Coronary artery (tissue), 2 donors: ENCODE results near the gene LRP5.

ENCODE experiments used
- DNase-seq: peaks from one replicate; pipeline ENCODE4 v3.0.0-alpha.2; 2017; ENCODE audit warnings: low spot score
- H3K27ac ChIP-seq, 2 donors: fragments of 200-600 bp; sonication (generic); one replicate each; pipeline ENCODE4 v1.5.1; 2016 to 2019
- H3K4me3 ChIP-seq: fragments of 200-600 bp; sonication (generic); 2 replicates; pipeline ENCODE4 v1.5.1; 2016; ENCODE audit warnings: mild to moderate bottlenecking, moderate library complexity
- TF ChIP-seq, protein P1 (sequence below): fragments of 200-600 bp; sonication (generic); IDR thresholded peaks from one replicate; pipeline ENCODE4 v1.5.1; 2019; ENCODE audit warnings: antibody characterized with exemption

LRP5 gene

DNA sequence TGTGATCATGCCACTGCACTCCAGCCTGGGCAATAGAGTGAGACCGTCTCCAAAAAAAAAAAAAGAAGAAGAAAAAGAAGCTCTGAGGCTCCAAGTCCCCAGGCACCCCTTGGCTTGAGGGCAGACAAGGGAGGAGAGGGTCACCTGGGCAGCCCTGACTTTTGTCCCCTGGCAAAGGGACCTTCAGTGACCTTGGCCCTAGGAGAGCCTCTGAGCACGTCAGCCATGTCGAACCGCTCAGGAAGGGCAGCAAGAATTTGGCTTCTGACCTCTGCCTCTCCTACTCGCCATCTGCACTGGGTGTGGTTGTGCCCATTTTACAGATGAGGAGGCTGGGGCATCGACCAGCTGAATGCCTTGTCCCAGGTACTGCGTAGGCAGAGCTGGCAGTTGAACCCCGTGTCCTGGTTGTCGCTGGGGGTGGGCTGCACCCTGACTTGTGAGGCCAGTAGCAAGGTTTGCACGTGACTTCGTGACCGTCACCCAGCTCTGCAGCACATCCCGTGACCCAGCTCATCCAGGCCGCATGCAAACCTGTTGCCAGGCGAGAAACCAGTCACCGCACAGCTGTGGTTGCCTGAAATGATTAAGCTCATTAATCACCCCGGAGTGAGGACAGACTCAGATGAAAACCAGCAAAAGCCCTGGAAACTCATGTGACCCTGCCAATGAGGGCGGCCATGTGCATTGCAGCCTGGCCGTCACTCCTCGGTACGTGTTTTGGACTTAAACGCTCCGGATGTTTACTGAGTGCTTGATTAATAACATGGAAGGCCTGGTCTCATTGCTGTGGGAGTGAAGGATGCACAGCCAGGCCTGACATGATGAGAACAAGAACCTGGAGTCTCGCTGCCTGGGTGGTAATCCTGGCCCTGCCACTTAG lies 100.4 kb downstream of the LRP5 start:
- no peak overlapping the region for H3K27ac ChIP-seq
- no peak overlapping the region for H3K4me3 ChIP-seq
- TF ChIP-seq, protein P1, sequence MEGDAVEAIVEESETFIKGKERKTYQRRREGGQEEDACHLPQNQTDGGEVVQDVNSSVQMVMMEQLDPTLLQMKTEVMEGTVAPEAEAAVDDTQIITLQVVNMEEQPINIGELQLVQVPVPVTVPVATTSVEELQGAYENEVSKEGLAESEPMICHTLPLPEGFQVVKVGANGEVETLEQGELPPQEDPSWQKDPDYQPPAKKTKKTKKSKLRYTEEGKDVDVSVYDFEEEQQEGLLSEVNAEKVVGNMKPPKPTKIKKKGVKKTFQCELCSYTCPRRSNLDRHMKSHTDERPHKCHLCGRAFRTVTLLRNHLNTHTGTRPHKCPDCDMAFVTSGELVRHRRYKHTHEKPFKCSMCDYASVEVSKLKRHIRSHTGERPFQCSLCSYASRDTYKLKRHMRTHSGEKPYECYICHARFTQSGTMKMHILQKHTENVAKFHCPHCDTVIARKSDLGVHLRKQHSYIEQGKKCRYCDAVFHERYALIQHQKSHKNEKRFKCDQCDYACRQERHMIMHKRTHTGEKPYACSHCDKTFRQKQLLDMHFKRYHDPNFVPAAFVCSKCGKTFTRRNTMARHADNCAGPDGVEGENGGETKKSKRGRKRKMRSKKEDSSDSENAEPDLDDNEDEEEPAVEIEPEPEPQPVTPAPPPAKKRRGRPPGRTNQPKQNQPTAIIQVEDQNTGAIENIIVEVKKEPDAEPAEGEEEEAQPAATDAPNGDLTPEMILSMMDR, result no peak
- no peak for DNase-seq

DNA sequence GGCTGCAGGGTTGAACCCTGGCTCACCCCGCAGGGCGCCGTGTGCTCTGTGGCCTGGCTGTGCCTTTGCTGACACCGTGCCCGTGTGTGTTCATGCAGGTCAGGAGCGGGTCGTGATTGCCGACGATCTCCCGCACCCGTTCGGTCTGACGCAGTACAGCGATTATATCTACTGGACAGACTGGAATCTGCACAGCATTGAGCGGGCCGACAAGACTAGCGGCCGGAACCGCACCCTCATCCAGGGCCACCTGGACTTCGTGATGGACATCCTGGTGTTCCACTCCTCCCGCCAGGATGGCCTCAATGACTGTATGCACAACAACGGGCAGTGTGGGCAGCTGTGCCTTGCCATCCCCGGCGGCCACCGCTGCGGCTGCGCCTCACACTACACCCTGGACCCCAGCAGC lies 101.2 kb downstream of the LRP5 start:
- DNase-seq, result no peak
- no peak overlapping the region for H3K27ac ChIP-seq
- TF ChIP-seq, protein P1, result no peak
- no peak overlapping the region for H3K4me3 ChIP-seq

DNA sequence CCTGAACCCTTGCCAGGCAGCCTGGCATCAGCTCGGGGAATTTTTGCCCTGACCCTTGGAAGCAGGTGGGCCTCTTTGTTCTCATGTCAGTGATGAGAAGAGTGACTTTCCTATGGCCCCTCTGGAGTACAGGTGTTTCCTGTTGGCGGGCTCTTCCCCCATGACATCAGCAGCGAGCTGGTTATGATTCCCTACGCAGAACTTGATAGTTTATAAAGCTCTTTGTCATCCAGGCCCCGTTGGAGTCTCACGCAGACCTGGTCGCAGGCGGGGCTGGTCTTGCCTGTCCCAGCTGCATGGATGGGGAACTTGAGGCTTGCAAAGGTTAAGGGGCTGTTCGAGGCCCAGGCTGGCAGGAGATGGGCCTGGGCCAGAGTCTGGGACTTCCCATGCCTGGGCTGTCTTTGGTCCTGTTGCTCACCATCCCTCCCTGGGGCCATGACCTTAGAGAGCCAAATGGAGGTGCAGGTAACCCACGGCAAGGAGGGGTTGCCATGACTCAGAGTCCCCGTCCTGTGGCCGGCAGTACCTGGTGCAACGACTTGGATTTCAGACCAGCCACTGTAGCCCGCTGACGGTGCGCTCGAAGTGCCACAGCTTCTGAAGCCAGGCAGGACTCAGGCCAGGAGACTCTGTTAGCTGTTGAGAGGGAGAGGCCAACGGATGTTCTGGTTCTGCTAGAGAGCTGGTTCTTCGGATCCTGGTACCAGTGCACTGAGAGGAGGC lies 102.3 kb downstream of the LRP5 start:
- Histone ChIP-seq H3K4me3 (no peak overlapping the region), H3K27ac (no peak overlapping the region)
- TF ChIP-seq, protein P1, result no peak
- DNase-seq, result no peak

DNA sequence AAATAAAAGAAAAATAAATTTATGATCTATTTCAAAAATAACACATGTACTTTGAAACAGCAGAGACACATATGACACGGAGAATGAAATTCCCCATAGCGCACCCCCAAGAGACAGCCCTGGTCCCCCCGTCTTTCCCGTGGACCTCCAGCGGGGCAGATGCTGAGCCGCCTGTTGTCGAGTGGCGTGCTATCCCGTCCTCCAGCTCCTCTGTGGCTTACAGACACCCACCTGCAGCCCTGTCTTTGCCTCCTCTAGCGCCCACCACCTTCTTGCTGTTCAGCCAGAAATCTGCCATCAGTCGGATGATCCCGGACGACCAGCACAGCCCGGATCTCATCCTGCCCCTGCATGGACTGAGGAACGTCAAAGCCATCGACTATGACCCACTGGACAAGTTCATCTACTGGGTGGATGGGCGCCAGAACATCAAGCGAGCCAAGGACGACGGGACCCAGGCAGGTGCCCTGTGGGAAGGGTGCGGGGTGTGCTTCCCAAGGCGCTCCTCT lies 103.7 kb downstream of the LRP5 start:
- Histone ChIP-seq H3K27ac (no peak overlapping the region), H3K4me3 (no peak overlapping the region)
- TF ChIP-seq, protein P1, result no peak
- no peak for DNase-seq

DNA sequence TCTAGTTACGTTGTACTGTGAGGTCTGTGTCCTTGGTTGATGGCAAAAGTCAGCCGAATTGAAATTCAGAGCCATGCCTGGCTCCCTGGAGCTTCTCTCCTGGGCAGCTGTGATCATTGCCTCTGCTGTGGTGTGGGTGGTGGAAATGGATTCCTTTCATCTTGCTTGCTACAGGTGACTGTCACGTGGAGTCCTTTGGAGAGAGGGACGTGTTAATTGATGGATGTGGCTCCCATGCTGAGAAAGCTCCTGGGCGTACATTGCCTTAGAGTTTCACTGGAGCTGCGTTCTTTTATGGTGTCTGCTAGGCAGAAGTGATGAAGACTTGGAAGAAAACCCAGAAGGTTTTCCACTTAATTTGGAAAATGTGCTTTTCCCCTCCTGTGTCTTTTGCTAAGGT lies 106.3 kb downstream of the LRP5 start:
- DNase-seq, result no peak
- Histone ChIP-seq H3K27ac (no peak overlapping the region), H3K4me3 (no peak overlapping the region)
- TF ChIP-seq, protein P1, result no peak

DNA sequence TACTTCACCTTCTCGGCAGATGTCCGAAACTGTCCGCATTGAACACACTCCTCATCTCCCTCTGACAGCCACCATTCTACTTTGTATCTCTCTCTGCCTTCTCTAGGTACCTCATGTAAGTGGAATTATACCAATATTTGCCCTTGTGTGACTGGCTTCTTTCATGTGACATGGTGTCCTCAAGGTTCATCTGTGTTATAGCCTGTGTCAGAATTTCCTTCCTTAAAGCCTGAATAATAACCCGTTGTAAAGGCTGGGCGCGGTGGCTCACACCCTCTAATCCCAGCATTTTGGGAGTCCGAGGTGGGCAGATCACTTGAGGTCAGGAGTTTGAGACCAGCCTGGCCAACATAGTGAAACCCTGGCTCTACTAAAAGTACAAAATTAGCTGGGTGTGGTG lies 107.8 kb downstream of the LRP5 start:
- TF ChIP-seq, protein P1, result no peak
- DNase-seq, result no peak
- Histone ChIP-seq H3K27ac (no peak overlapping the region), H3K4me3 (no peak overlapping the region)
